GM12878 (cell line): Measurements from ENCODE around the gene PKDREJ. TPM values are rescaled to one million over a fixed set of nuclear protein-coding genes. Genes with fewer than 3 reads are reported as not detected.

Experiments
- MEF2B ChIP-seq: fragments of 450-650 bp; IDR thresholded peaks from 2 replicates; pipeline ENCODE4 v1.6.1; 2018; ENCODE audit warnings: mild to moderate bottlenecking, moderate library complexity; ENCODE audit not compliant: partially characterized antibody, poor library complexity, severe bottlenecking
- PAX5 ChIP-seq: IDR thresholded peaks from 2 replicates; pipeline ENCODE4 v1.6.1; 2011; ENCODE audit warnings: low read depth, low read length, borderline replicate concordance
- ZNF274 ChIP-seq: IDR thresholded peaks from one replicate; pipeline ENCODE4 v1.8.0; 2011; ENCODE audit not compliant: insufficient read length, insufficient read depth
- polyA plus RNA-seq, 11 experiments: library from polyadenylated mRNA; depleted of rRNA in 4 of 11; unstranded in 6 of 11; stranded (reverse) in 5 of 11; fragments of >200 nt; fragmentation: Nextera tagmentation in 4 of 11; fragmentation: Illumina TruSeq in 1 of 11; extraction: Ambion mirVana in 4 of 11; extraction: Trizol in 1 of 11; gene quantifications; 1 replicate in 1 of 11; 2 replicates in 10 of 11; pipeline versions ENCODE4 v1.2.1 to v1.2.3, GENCODE V29; 2011 to 2016; ENCODE audit warnings: inconsistent platforms in 2 of 11, missing spikeins in 2 of 11, low read depth in 1 of 11
- total RNA-seq, 4 experiments: library from RNA; depleted of rRNA in 3 of 4; stranded (reverse); fragments of >200 nt in 3 of 4; fragmentation: Illumina TruSeq in 1 of 4; extraction: Trizol in 1 of 4; gene quantifications; 2 replicates each; pipeline versions ENCODE4 v1.2.1 to v1.2.3, GENCODE V29; 2013 to 2021
- TF ChIP-seq, protein P1 (sequence below): fragments of 450-650 bp; formaldehyde crosslinking; IDR thresholded peaks from 2 replicates; pipeline ENCODE4 v1.5.0; 2022; ENCODE audit warnings: mild to moderate bottlenecking, missing genetic modification characterization
- TF ChIP-seq, protein P2 (sequence below): fragments of 450-650 bp; IDR thresholded peaks from 2 replicates; pipeline ENCODE4 v1.6.1; 2014; ENCODE audit warnings: mild to moderate bottlenecking
- TF ChIP-seq, protein P3 (sequence below): fragments of 450-650 bp; IDR thresholded peaks from 2 replicates; pipeline ENCODE4 v1.6.1; 2017; ENCODE audit warnings: low read depth, mild to moderate bottlenecking, moderate library complexity

The PKDREJ gene
- total and polyA plus RNA-seq, 10 of the 15 experiments (the other 5 are each of a cell fraction or from before 2014, with no cell fraction given), result 0.02 to 0.03 TPM; not detected in 8

DNA sequence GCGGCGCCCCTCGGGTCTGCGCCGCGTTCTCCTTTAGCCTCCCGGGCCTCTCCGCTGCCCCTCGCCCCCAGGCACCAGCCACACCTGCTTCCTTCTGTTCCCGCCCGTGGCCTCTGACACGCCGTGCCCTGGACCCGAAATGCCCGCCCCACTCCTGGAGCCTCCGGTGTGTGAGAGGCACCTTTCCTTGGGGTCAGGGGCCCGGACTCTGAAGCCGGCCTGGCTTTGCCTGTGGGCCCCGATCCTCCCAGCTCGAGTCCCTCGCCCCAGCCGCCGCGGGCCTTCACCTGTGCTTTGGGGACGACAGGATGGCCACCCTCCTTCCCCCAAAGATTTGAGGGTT lies 12.4 kb downstream of the PKDREJ start (continued):
- TF ChIP-seq, protein P1, sequence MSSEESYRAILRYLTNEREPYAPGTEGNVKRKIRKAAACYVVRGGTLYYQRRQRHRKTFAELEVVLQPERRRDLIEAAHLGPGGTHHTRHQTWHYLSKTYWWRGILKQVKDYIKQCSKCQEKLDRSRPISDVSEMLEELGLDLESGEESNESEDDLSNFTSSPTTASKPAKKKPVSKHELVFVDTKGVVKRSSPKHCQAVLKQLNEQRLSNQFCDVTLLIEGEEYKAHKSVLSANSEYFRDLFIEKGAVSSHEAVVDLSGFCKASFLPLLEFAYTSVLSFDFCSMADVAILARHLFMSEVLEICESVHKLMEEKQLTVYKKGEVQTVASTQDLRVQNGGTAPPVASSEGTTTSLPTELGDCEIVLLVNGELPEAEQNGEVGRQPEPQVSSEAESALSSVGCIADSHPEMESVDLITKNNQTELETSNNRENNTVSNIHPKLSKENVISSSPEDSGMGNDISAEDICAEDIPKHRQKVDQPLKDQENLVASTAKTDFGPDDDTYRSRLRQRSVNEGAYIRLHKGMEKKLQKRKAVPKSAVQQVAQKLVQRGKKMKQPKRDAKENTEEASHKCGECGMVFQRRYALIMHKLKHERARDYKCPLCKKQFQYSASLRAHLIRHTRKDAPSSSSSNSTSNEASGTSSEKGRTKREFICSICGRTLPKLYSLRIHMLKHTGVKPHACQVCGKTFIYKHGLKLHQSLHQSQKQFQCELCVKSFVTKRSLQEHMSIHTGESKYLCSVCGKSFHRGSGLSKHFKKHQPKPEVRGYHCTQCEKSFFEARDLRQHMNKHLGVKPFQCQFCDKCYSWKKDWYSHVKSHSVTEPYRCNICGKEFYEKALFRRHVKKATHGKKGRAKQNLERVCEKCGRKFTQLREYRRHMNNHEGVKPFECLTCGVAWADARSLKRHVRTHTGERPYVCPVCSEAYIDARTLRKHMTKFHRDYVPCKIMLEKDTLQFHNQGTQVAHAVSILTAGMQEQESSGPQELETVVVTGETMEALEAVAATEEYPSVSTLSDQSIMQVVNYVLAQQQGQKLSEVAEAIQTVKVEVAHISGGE (CRISPR knock-in tag), result no peak
- no peak for TF ChIP-seq MEF2B
- TF ChIP-seq, protein P2, sequence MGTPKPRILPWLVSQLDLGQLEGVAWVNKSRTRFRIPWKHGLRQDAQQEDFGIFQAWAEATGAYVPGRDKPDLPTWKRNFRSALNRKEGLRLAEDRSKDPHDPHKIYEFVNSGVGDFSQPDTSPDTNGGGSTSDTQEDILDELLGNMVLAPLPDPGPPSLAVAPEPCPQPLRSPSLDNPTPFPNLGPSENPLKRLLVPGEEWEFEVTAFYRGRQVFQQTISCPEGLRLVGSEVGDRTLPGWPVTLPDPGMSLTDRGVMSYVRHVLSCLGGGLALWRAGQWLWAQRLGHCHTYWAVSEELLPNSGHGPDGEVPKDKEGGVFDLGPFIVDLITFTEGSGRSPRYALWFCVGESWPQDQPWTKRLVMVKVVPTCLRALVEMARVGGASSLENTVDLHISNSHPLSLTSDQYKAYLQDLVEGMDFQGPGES, result no peak
- no peak for TF ChIP-seq PAX5
- TF ChIP-seq, protein P3, sequence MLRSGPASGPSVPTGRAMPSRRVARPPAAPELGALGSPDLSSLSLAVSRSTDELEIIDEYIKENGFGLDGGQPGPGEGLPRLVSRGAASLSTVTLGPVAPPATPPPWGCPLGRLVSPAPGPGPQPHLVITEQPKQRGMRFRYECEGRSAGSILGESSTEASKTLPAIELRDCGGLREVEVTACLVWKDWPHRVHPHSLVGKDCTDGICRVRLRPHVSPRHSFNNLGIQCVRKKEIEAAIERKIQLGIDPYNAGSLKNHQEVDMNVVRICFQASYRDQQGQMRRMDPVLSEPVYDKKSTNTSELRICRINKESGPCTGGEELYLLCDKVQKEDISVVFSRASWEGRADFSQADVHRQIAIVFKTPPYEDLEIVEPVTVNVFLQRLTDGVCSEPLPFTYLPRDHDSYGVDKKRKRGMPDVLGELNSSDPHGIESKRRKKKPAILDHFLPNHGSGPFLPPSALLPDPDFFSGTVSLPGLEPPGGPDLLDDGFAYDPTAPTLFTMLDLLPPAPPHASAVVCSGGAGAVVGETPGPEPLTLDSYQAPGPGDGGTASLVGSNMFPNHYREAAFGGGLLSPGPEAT, result no peak
- no peak for TF ChIP-seq ZNF274
